NCI-H187 (cell line): Measurements from ENCODE around the gene LDB3.
"Not testable (repeated sequence)": the region's sequence is repeated elsewhere in the genome, so short reads cannot be mapped to it uniquely, and the experiment has no call there.

Experiments
- DNase-seq, 2 experiments: peaks; one replicate each; lab custom pipeline; 2025; lab: John Stamatoyannopoulos, UW

LDB3 gene

GRCh38 chr10:86733260-86733671, 65.0 kb downstream of the LDB3 start:
- DNase-seq = peak in 1 of 2 experiments; percentile 13

- no peak for DNase-seq
Observed at GRCh38 chr10:86734207-86734988, 66.1 kb downstream of the LDB3 start.

- not testable (repeated sequence) for DNase-seq
Observed at GRCh38 chr10:86735278-86735677, 67.0 kb downstream of the LDB3 start.

GRCh38 chr10:86742230-86742629, 73.9 kb downstream of the LDB3 start:
- DNase-seq = no peak

- DNase-seq = no peak
Observed at GRCh38 chr10:86744067-86744725, 75.9 kb downstream of the LDB3 start.

GRCh38 chr10:86747796-86748581, 79.7 kb downstream of the LDB3 start:
- DNase-seq = no peak

GRCh38 chr10:86749854-86750253, 81.5 kb downstream of the LDB3 start:
- DNase-seq = no peak

GRCh38 chr10:86751477-86751876, 83.2 kb downstream of the LDB3 start:
- no peak for DNase-seq

- DNase-seq = no peak
Observed at GRCh38 chr10:86752311-86752710, 84.0 kb downstream of the LDB3 start.

- DNase-seq = no peak
Observed at GRCh38 chr10:86753051-86753450, 84.7 kb downstream of the LDB3 start.

GRCh38 chr10:86753638-86754434, 85.5 kb downstream of the LDB3 start:
- no peak for DNase-seq

- DNase-seq = no peak
Observed at GRCh38 chr10:86755454-86755739, 87.1 kb downstream of the LDB3 start.

- peak in 1 of 2 experiments; percentile 35 for DNase-seq
Observed at GRCh38 chr10:86755740-86756510, 87.6 kb downstream of the LDB3 start.

GRCh38 chr10:86756511-86757112, 88.3 kb downstream of the LDB3 start, which contains the start of gene BMPR1A:
TSS of gene BMPR1A (plus strand) at chr10:86756619. CDS start at chr10:86876019, 119,400 bp downstream.
- peak in 1 of 2 experiments; percentile 80 for DNase-seq

- DNase-seq = no peak
Observed at GRCh38 chr10:86757113-86757972, 89.0 kb downstream of the LDB3 start.

- DNase-seq = no peak
Observed at GRCh38 chr10:86758189-86759072, 90.1 kb downstream of the LDB3 start.

- no peak for DNase-seq
Observed at GRCh38 chr10:86759073-86759672, 90.9 kb downstream of the LDB3 start.

GRCh38 chr10:86763404-86763803, 95.1 kb downstream of the LDB3 start:
- no peak for DNase-seq
